Spleen (tissue), 7 donors: ENCODE data around the gene DDX51.

Experiments
- CTCF ChIP-seq, 11 experiments: fragments of 200-600 bp in 7 of 11; fragments of 450-650 bp in 4 of 11; sonication (generic) in 4 of 11; IDR thresholded peaks in 8 of 11; conservative IDR thresholded peaks in 3 of 11; 1 replicate in 7 of 11; 2 replicates in 4 of 11; pipeline versions ENCODE4 v1.4.0 to v1.8.0; 2016 to 2021; ENCODE audit warnings: antibody characterized with exemption in 11 of 11, inconsistent platforms in 4 of 11, mild to moderate bottlenecking in 1 of 11
- POLR2A ChIP-seq, 3 donors: fragments of 450-650 bp; IDR thresholded peaks; one replicate each; pipeline ENCODE4 v1.5.1; 2017; ENCODE audit warnings: antibody characterized with exemption in 3 of 3, mild to moderate bottlenecking in 1 of 3
- POLR2AphosphoS5 ChIP-seq, 3 donors: sonication (generic); formaldehyde crosslinking; IDR thresholded peaks; one replicate each; pipeline ENCODE4 v1.5.1; 2017; ENCODE audit warnings: antibody characterized with exemption in 3 of 3
- donor health status: DM: no; HTN: no; CAD: no; lungs with moderate emphysema.
- donor health status: DM: no; HTN: no; CAD: no.
- donor health status: DM: no; HTN: no; CAD: no.

GRCh38 chr12:132114667-132115066, 29.5 kb downstream of the DDX51 start:
- TF ChIP-seq CTCF (IDR thresholded peaks at IDR 0.05 in 8 of 11, conservative IDR thresholded peaks at IDR 0.05 in 3 of 11) (no peak), POLR2A (IDR thresholded peaks at IDR 0.05) (no peak), POLR2AphosphoS5 (IDR thresholded peaks at IDR 0.05) (no peak)
